AG04449 (cell line): ENCODE data around the gene ZFYVE19.

ENCODE experiments used
- CTCF ChIA-PET: fragments of 350-600 bp; formaldehyde crosslinking; extraction: SDS; loops from one replicate; lab custom pipeline; 2021; ENCODE audit warnings: antibody characterized with exemption; lab: Yijun Ruan, JAX
- POLR2A ChIA-PET: fragments of 400-600, 350-600 bp; formaldehyde crosslinking; extraction: SDS; loops from one replicate; lab custom pipeline; 2020; ENCODE audit warnings: antibody characterized with exemption, inconsistent platforms; lab: Yijun Ruan, JAX
- DNase-seq: peaks from one replicate; pipeline ENCODE4 v3.0.0-alpha.2; 2010; ENCODE audit warnings: low read depth, low spot score
- H3K4me3 ChIP-seq: 2 replicates; pipeline ENCODE4 v1.5.1; 2011; ENCODE audit warnings: low read depth, mild to moderate bottlenecking, control low read depth, low read length
- TF ChIP-seq, protein P1 (sequence below): IDR thresholded peaks from one replicate; pipeline ENCODE4 v1.5.1; 2011; ENCODE audit warnings: mild to moderate bottlenecking, moderate library complexity, low read length, control low read depth, inconsistent platforms; ENCODE audit not compliant: insufficient read depth; ENCODE audit errors: missing control alignments

The ZFYVE19 gene

DNA sequence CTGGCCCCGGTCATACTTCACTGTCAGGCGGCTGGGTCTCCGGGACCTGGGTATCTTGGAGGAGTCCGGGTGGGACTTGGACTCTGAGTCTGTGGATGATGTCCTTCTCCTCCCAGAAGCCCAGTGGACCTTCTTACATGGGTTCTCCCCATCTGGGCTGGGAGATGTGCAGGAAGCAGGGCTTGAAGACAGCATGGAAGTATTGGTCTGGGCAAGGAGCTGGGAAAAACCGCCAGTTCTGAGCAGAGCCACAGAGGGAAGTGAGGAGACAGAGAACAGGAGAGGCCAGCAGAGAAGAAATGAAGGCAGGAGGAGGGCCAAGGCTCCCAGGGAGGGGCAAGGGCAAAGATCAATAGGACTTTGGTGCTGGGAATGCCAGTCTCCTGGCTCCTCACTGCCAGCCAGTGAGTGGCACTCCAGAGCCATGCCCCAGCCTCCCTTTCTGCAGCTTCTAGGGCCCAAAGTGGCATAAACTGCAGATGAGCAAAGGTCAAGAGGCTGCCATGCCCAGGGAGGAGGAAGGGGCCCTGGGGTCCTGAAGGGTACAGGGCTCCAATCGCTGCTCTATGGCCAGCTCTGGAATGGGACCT, 21.7 kb downstream of the ZFYVE19 start, which contains the start of gene PPP1R14D:
Gene PPP1R14D, minus strand, starts transcription at position 262 of the 590 bp plus-strand sequence. Its CDS starts 67 bp downstream, at position 195.
- CTCF ChIA-PET = interaction anchor here (1.0 to 3.3 kb wide), 4 partner anchors 11 to 113 kb away, joined by 3 to 15 read pairs (median 5); no protein-coding TSS in a partner anchor
- TF ChIP-seq, protein P1, sequence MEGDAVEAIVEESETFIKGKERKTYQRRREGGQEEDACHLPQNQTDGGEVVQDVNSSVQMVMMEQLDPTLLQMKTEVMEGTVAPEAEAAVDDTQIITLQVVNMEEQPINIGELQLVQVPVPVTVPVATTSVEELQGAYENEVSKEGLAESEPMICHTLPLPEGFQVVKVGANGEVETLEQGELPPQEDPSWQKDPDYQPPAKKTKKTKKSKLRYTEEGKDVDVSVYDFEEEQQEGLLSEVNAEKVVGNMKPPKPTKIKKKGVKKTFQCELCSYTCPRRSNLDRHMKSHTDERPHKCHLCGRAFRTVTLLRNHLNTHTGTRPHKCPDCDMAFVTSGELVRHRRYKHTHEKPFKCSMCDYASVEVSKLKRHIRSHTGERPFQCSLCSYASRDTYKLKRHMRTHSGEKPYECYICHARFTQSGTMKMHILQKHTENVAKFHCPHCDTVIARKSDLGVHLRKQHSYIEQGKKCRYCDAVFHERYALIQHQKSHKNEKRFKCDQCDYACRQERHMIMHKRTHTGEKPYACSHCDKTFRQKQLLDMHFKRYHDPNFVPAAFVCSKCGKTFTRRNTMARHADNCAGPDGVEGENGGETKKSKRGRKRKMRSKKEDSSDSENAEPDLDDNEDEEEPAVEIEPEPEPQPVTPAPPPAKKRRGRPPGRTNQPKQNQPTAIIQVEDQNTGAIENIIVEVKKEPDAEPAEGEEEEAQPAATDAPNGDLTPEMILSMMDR = no peak
- DNase-seq = no peak
- H3K4me3 ChIP-seq = no peak within 1 kb of the TSS
- POLR2A ChIA-PET = no interaction called here

- DNase-seq = no peak
- ChIA-PET POLR2A (no interaction called here), CTCF (interaction anchor here (1.0 to 3.3 kb wide), 4 partner anchors 11 to 113 kb away, joined by 3 to 15 read pairs (median 5); no protein-coding TSS in a partner anchor)
- TF ChIP-seq, protein P1 = no peak
- H3K4me3 ChIP-seq = no peak overlapping the region
Observed at GRCh38 chr15:40829115-40829514, 22.2 kb downstream of the ZFYVE19 start.

DNA sequence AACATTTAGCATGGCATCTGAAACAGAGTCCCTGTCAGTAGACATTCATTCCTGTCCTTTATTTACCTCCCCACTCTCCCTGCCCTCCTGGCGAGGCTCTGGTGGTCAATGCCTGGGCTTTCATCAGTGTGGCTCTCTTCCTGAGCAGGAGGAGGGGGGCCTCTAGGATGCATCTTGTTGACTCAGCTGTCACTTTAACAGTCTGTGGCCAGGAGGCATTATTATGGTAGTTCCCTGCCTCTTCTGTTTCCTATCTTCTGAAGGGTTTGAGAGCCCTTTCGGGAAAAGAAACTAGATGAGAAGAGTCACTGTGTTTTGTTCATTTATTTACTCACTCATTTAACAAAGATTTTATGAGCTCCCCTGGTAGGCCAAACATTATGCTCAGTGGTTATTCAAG, 24.0 kb downstream of the ZFYVE19 start:
- no peak overlapping the region for H3K4me3 ChIP-seq
- TF ChIP-seq, protein P1 = no peak
- no peak for DNase-seq
- ChIA-PET POLR2A (no interaction called here), CTCF (interaction anchor here (1.1 to 1.6 kb wide), 3 partner anchors 12 to 29 kb away, joined by 3 to 6 read pairs (median 3); no protein-coding TSS in a partner anchor)

DNA sequence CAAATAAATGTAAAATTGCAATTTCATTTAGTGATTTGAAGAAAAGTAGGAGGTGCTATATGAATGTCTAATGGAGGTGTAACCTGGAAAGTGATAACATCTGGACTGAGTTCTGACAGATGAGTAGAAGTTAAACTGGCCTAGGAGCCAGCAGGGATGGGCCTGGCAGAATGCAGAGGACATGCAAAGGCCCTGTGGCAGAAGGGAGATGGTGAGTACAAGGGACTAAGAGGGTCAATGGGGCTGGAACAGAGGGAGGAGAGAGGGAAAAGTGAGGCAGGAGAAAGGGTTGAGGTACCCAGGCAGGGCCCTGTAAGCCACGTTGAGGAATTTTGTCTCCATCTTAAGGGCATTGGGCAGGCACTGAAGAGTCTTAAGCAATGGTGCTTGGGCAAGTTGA, 25.0 kb downstream of the ZFYVE19 start:
- TF ChIP-seq, protein P1 = no peak
- no peak for DNase-seq
- ChIA-PET CTCF (no interaction called here), POLR2A (no interaction called here)
- H3K4me3 ChIP-seq = no peak overlapping the region

DNA sequence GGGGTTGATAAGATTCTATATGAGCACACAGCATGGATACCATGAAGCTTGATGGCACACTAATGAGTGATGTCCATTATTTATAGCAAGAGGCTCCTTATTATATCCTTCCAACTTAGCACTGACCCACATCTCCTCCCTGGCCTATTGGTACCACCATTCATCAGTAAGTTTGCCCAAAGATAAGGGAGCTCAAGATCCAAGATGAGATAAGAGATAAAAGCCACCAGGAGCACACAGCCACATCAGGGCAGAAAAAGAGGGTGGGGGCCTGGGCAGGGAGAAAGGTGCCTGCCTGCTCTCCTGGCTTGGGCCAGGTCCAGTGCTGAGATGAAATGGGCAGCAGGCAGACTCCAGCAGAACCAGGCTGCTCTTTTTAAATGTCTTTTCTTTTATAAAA, 26.0 kb downstream of the ZFYVE19 start:
- H3K4me3 ChIP-seq = no peak overlapping the region
- CTCF ChIA-PET = interaction anchor here (0.6 kb wide), 1 partner anchor 61 kb away, joined by 3 read pairs; the partner anchor contains the start of gene VPS18
- no peak for DNase-seq
- POLR2A ChIA-PET = no interaction called here
- TF ChIP-seq, protein P1 = no peak

DNA sequence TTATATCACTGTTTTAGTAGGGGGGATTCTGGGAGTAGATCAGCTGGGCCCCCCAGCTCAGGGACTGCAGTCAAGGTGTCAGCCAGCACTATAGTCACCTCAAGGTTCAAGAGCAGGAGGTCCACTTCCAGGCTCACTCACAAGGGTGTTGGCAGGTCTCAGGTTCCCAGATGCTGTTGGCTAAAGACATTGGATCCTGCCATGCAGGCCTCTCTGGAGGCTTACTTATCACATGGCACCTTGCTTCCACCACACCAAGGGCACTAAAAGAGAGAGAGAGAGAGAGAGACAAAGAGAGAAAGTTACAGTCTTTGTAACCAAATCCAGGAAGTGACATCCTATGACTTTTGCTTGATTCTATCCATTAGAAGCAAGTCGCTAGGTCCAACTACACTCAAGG, 29.1 kb downstream of the ZFYVE19 start:
- TF ChIP-seq, protein P1 = no peak
- ChIA-PET POLR2A (no interaction called here), CTCF (no interaction called here)
- DNase-seq = no peak
- H3K4me3 ChIP-seq = no peak overlapping the region
